GM23338 (cell line): Measurements from ENCODE around the gene PCSK6. TPM values are rescaled to one million over a fixed set of nuclear protein-coding genes. Genes with fewer than 3 reads are reported as not detected.

ENCODE experiments used
- ATAC-seq: fragments of 200-7000 bp; cut with Tn5 transposase; 3 replicates; pipeline ENCODE4 v1.9.1; 2020
- DNase-seq: peaks from one replicate; pipeline ENCODE4 v3.0.0-alpha.2; 2015; ENCODE audit warnings: low spot score
- H2AFZ ChIP-seq: fragments of 200-600 bp; sonication (generic); 2 replicates; pipeline ENCODE4 v1.8.0; 2016; ENCODE audit warnings: antibody characterized with exemption, mild to moderate bottlenecking, moderate library complexity
- H3F3A ChIP-seq: fragments of 200-600 bp; sonication (generic); replicated peaks from 2 replicates; pipeline ENCODE4 v1.8.0; 2017; ENCODE audit warnings: antibody characterized with exemption, mixed run types, low read depth
- H3K27ac ChIP-seq: fragments of 200-600 bp; sonication (generic); 2 replicates; pipeline ENCODE4 v1.6.1; 2016; ENCODE audit warnings: low read depth
- H3K27me3 ChIP-seq: fragments of 200-600 bp; sonication (generic); 2 replicates; pipeline ENCODE4 v1.8.0; 2016; ENCODE audit warnings: mild to moderate bottlenecking, mixed run types, moderate library complexity; ENCODE audit not compliant: insufficient read depth
- H3K36me3 ChIP-seq: fragments of 200-600 bp; sonication (generic); 2 replicates; pipeline ENCODE4 v1.8.0; 2016; ENCODE audit warnings: mild to moderate bottlenecking; ENCODE audit not compliant: insufficient read depth
- H3K4me1 ChIP-seq: fragments of 200-600 bp; sonication (generic); 2 replicates; pipeline ENCODE4 v1.8.0; 2016; ENCODE audit warnings: mild to moderate bottlenecking, moderate library complexity; ENCODE audit not compliant: insufficient read depth
- H3K4me2 ChIP-seq: fragments of 200-600 bp; sonication (generic); 2 replicates; pipeline ENCODE4 v1.7.1; 2017; ENCODE audit warnings: mixed run types
- H3K4me3 ChIP-seq: fragments of 200-600 bp; sonication (generic); 2 replicates; pipeline ENCODE4 v1.6.1; 2016; ENCODE audit warnings: mixed run types
- H3K79me2 ChIP-seq: fragments of 200-600 bp; sonication (generic); replicated peaks from 2 replicates; pipeline ENCODE4 v1.8.0; 2017; ENCODE audit warnings: mild to moderate bottlenecking; ENCODE audit not compliant: insufficient read depth
- H3K9me2 ChIP-seq: fragments of 200-600 bp; sonication (generic); 2 replicates; pipeline ENCODE4 v1.8.0; 2017; ENCODE audit not compliant: insufficient read depth
- H4K20me1 ChIP-seq: fragments of 200-600 bp; sonication (generic); replicated peaks from 2 replicates; pipeline ENCODE4 v1.8.0; 2017; ENCODE audit warnings: mild to moderate bottlenecking; ENCODE audit not compliant: insufficient read depth
- H3K27ac Mint-ChIP-seq: 2 replicates; pipeline ENCODE4 v1.8.0; 2020; ENCODE audit warnings: inconsistent platforms, mild to moderate bottlenecking, moderate library complexity, mixed read lengths
- H3K27me3 Mint-ChIP-seq: 3 replicates; pipeline ENCODE4 v1.8.0; 2022; ENCODE audit warnings: low read depth, mild to moderate bottlenecking, moderate library complexity, mixed read lengths, inconsistent platforms; ENCODE audit not compliant: insufficient read depth, poor library complexity
- H3K36me3 Mint-ChIP-seq: 3 replicates; pipeline ENCODE4 v1.8.0; 2021; ENCODE audit warnings: low read depth, mild to moderate bottlenecking, inconsistent platforms, moderate library complexity, mixed read lengths
- H3K4me1 Mint-ChIP-seq: 3 replicates; pipeline ENCODE4 v1.8.0; 2020; ENCODE audit warnings: mild to moderate bottlenecking, inconsistent platforms, mixed read lengths
- H3K4me3 Mint-ChIP-seq: 3 replicates; pipeline ENCODE4 v1.8.0; 2021; ENCODE audit warnings: moderate library complexity, mild to moderate bottlenecking, inconsistent platforms, mixed read lengths
- H3K9me3 Mint-ChIP-seq: 3 replicates; pipeline ENCODE4 v1.8.0; 2020; ENCODE audit warnings: moderate library complexity, mild to moderate bottlenecking, inconsistent platforms, mixed read lengths
- CREB1 ChIP-seq: fragments of 250-450 bp; sonication (Bioruptor Pico); IDR thresholded peaks from 2 replicates; pipeline ENCODE4 v1.5.0; 2020; ENCODE audit warnings: low read depth, mild to moderate bottlenecking, moderate library complexity
- EZH2phosphoT487 ChIP-seq: fragments of 200-600 bp; sonication (generic); IDR thresholded peaks from one replicate; pipeline ENCODE4 v1.8.1; 2018; ENCODE audit warnings: antibody characterized with exemption; ENCODE audit not compliant: unreplicated experiment
- JUNB ChIP-seq: IDR thresholded peaks from one replicate; pipeline ENCODE4 v1.6.1; 2016; ENCODE audit warnings: antibody characterized with exemption; ENCODE audit not compliant: unreplicated experiment
- NANOG ChIP-seq: IDR thresholded peaks from 2 replicates; pipeline ENCODE4 v1.6.1; 2016; ENCODE audit warnings: antibody characterized with exemption, borderline replicate concordance
- STAT1 ChIP-seq: IDR thresholded peaks from one replicate; pipeline ENCODE4 v1.6.1; 2016; ENCODE audit warnings: antibody characterized with exemption; ENCODE audit not compliant: unreplicated experiment
- ZNF114 ChIP-seq: fragments of 250-450 bp; sonication (Bioruptor Pico); IDR thresholded peaks from 2 replicates; pipeline ENCODE4 v1.5.0; 2020; ENCODE audit warnings: mild to moderate bottlenecking, moderate library complexity
- ZNF331 ChIP-seq: fragments of 250-450 bp; sonication (Bioruptor Pico); IDR thresholded peaks from 2 replicates; pipeline ENCODE4 v1.5.0; 2020; ENCODE audit warnings: low read depth, mild to moderate bottlenecking, moderate library complexity
- polyA plus RNA-seq: library from polyadenylated mRNA; unstranded; fragments of >200 nt; fragmentation: Nextera tagmentation; extraction: Ambion mirVana; gene quantifications from 2 replicates; pipeline ENCODE4 v1.2.1, GENCODE V29; 2016
- total RNA-seq: library from RNA; depleted of rRNA; stranded (reverse); fragments of >200 nt; shearing (Covaris generic); gene quantifications from 2 replicates; pipeline ENCODE4 v1.2.3, GENCODE V29; 2014
- TF ChIP-seq, protein P1 (sequence below): fragments of 250-450 bp; sonication (Bioruptor Pico); IDR thresholded peaks from 2 replicates; pipeline ENCODE4 v1.5.0; 2020; ENCODE audit warnings: mild to moderate bottlenecking, moderate library complexity
- TF ChIP-seq, protein P2 (sequence below): IDR thresholded peaks from 2 replicates; pipeline ENCODE4 v1.6.1; 2016; ENCODE audit warnings: antibody characterized with exemption

PCSK6 gene
- total and polyA plus RNA-seq, 2 experiments from 2014 or later = 1.7 to 6.7 TPM

DNA sequence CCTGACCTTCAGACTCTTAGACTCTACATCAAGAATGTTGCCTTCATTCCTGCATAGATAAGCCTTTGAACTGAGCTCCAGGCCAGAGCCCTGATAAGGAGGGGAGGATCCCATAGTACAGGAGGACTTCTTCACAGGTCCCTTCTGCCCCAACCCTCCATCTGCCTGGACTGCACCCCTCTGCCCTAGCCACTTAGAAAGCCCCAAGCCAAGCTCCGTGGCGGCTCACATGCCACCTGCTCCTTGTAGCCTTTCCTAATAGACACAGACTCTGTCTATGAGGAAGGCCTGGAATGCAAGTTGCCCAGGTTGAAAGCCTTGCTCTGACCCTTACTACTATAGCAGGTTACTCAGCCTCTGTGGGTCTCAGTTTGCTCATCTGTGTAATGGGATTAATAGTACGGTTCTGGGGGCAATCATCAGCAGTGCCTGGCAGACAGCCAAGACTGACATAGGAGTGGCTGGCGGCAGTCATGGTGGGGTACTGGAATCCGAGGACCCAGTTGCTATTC lies 11.6 kb downstream of the PCSK6 start:
- Histone ChIP-seq H4K20me1 (no peaks in the 10 kb centered on the region), H2AFZ (no peak overlapping the region), H3K27ac (no peak overlapping the region), H3K79me2 (no peaks in the 10 kb centered on the region), H3K27me3 (no peaks in the 10 kb centered on the region), H3K4me1 (no peaks in the 10 kb centered on the region), H3F3A (no peaks in the 10 kb centered on the region), H3K4me3 (no peak overlapping the region), H3K36me3 (no peaks in the 10 kb centered on the region), H3K4me2 (no peak overlapping the region), H3K9me2 (no peaks in the 10 kb centered on the region)
- no peak for DNase-seq
- peaks cover 16% of the 10 kb centered on the region for H3K27me3 Mint-ChIP-seq
- peaks cover 11% of the 10 kb centered on the region for H3K4me1 Mint-ChIP-seq
- ATAC-seq = no peak
- no peak overlapping the region for H3K27ac Mint-ChIP-seq
- no peaks in the 10 kb centered on the region for H3K9me3 Mint-ChIP-seq
- H3K36me3 Mint-ChIP-seq = no peaks in the 10 kb centered on the region
- TF ChIP-seq ZNF331 (CRISPR knock-in tag) = no peak
- TF ChIP-seq EZH2phosphoT487 = no peak
- no peak for TF ChIP-seq JUNB
- no peak for TF ChIP-seq NANOG
- TF ChIP-seq, protein P1, sequence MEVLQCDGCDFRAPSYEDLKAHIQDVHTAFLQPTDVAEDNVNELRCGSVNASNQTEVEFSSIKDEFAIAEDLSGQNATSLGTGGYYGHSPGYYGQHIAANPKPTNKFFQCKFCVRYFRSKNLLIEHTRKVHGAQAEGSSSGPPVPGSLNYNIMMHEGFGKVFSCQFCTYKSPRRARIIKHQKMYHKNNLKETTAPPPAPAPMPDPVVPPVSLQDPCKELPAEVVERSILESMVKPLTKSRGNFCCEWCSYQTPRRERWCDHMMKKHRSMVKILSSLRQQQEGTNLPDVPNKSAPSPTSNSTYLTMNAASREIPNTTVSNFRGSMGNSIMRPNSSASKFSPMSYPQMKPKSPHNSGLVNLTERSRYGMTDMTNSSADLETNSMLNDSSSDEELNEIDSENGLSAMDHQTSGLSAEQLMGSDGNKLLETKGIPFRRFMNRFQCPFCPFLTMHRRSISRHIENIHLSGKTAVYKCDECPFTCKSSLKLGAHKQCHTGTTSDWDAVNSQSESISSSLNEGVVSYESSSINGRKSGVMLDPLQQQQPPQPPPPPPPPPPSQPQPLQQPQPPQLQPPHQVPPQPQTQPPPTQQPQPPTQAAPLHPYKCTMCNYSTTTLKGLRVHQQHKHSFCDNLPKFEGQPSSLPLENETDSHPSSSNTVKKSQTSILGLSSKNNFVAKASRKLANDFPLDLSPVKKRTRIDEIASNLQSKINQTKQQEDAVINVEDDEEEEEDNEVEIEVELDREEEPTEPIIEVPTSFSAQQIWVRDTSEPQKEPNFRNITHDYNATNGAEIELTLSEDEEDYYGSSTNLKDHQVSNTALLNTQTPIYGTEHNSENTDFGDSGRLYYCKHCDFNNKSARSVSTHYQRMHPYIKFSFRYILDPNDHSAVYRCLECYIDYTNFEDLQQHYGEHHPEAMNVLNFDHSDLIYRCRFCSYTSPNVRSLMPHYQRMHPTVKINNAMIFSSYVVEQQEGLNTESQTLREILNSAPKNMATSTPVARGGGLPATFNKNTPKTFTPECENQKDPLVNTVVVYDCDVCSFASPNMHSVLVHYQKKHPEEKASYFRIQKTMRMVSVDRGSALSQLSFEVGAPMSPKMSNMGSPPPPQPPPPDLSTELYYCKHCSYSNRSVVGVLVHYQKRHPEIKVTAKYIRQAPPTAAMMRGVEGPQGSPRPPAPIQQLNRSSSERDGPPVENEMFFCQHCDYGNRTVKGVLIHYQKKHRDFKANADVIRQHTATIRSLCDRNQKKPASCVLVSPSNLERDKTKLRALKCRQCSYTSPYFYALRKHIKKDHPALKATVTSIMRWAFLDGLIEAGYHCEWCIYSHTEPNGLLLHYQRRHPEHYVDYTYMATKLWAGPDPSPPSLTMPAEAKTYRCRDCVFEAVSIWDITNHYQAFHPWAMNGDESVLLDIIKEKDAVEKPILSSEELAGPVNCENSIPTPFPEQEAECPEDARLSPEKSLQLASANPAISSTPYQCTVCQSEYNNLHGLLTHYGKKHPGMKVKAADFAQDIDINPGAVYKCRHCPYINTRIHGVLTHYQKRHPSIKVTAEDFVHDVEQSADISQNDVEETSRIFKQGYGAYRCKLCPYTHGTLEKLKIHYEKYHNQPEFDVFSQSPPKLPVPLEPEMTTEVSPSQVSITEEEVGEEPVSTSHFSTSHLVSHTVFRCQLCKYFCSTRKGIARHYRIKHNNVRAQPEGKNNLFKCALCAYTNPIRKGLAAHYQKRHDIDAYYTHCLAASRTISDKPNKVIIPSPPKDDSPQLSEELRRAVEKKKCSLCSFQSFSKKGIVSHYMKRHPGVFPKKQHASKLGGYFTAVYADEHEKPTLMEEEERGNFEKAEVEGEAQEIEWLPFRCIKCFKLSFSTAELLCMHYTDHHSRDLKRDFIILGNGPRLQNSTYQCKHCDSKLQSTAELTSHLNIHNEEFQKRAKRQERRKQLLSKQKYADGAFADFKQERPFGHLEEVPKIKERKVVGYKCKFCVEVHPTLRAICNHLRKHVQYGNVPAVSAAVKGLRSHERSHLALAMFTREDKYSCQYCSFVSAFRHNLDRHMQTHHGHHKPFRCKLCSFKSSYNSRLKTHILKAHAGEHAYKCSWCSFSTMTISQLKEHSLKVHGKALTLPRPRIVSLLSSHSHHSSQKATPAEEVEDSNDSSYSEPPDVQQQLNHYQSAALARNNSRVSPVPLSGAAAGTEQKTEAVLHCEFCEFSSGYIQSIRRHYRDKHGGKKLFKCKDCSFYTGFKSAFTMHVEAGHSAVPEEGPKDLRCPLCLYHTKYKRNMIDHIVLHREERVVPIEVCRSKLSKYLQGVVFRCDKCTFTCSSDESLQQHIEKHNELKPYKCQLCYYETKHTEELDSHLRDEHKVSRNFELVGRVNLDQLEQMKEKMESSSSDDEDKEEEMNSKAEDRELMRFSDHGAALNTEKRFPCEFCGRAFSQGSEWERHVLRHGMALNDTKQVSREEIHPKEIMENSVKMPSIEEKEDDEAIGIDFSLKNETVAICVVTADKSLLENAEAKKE (CRISPR knock-in tag) = no peak
- no peak for TF ChIP-seq ZNF114
- no peak for TF ChIP-seq CREB1
- TF ChIP-seq STAT1 = no peak
- TF ChIP-seq, protein P2, sequence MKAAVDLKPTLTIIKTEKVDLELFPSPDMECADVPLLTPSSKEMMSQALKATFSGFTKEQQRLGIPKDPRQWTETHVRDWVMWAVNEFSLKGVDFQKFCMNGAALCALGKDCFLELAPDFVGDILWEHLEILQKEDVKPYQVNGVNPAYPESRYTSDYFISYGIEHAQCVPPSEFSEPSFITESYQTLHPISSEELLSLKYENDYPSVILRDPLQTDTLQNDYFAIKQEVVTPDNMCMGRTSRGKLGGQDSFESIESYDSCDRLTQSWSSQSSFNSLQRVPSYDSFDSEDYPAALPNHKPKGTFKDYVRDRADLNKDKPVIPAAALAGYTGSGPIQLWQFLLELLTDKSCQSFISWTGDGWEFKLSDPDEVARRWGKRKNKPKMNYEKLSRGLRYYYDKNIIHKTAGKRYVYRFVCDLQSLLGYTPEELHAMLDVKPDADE = no peak
- no peak overlapping the region for H3K4me3 Mint-ChIP-seq
